Brain pericyte (primary cell): ENCODE results near the gene PIK3R1.
"Not testable (repeated sequence)": the region's sequence is repeated elsewhere in the genome, so short reads cannot be mapped to it uniquely, and the experiment has no call there.

Source experiments
- DNase-seq: peaks from one replicate; pipeline ENCODE4 v3.0.0-alpha.2; 2012; ENCODE audit warnings: low read depth, low spot score

The PIK3R1 gene

GRCh38 chr5:68193481-68194036, 22.0 kb upstream of the PIK3R1 start:
- no peak for DNase-seq

GRCh38 chr5:68194386-68194785, 21.2 kb upstream of the PIK3R1 start:
- no peak for DNase-seq

GRCh38 chr5:68195137-68195536, 20.4 kb upstream of the PIK3R1 start:
- DNase-seq: no peak

GRCh38 chr5:68196876-68197275, 18.7 kb upstream of the PIK3R1 start:
- no peak for DNase-seq

GRCh38 chr5:68200288-68200687, 15.3 kb upstream of the PIK3R1 start:
- no peak for DNase-seq

GRCh38 chr5:68210654-68211053, 4.9 kb upstream of the PIK3R1 start:
- DNase-seq: not testable (repeated sequence)

- DNase-seq: no peak
Observed at GRCh38 chr5:68214482-68215207, 911 bp upstream of the PIK3R1 start.

GRCh38 chr5:68215898-68216244, 315 bp downstream of the PIK3R1 start:
- no peak for DNase-seq

- DNase-seq: no peak
Observed at GRCh38 chr5:68216245-68217046, 890 bp downstream of the PIK3R1 start.

GRCh38 chr5:68217047-68217355, 1.4 kb downstream of the PIK3R1 start:
- no peak for DNase-seq

- DNase-seq: no peak
Observed at GRCh38 chr5:68217528-68217927, 2.0 kb downstream of the PIK3R1 start.

- no peak for DNase-seq
Observed at GRCh38 chr5:68219161-68219816, 3.7 kb downstream of the PIK3R1 start.

GRCh38 chr5:68220260-68220659, 4.7 kb downstream of the PIK3R1 start:
- DNase-seq: no peak

- no peak for DNase-seq
Observed at GRCh38 chr5:68220914-68221313, 5.4 kb downstream of the PIK3R1 start.

- DNase-seq: no peak
Observed at GRCh38 chr5:68221488-68221887, 5.9 kb downstream of the PIK3R1 start.

GRCh38 chr5:68222310-68222709, 6.8 kb downstream of the PIK3R1 start:
- no peak for DNase-seq

- no peak for DNase-seq
Observed at GRCh38 chr5:68222824-68223354, 7.3 kb downstream of the PIK3R1 start.

GRCh38 chr5:68223904-68224303, 8.3 kb downstream of the PIK3R1 start:
- no peak for DNase-seq

- no peak for DNase-seq
Observed at GRCh38 chr5:68224509-68225187, 9.1 kb downstream of the PIK3R1 start.

- DNase-seq: no peak
Observed at GRCh38 chr5:68225188-68225910, 9.8 kb downstream of the PIK3R1 start.
